Measurements from ENCODE around the gene PHETA2. TPM values are rescaled to one million over a fixed set of nuclear protein-coding genes. Genes with fewer than 3 reads are reported as not detected.

Gene PHETA2
- total RNA-seq, 2 donors from 2014 or later = 8.5 to 11.2 TPM

DNA sequence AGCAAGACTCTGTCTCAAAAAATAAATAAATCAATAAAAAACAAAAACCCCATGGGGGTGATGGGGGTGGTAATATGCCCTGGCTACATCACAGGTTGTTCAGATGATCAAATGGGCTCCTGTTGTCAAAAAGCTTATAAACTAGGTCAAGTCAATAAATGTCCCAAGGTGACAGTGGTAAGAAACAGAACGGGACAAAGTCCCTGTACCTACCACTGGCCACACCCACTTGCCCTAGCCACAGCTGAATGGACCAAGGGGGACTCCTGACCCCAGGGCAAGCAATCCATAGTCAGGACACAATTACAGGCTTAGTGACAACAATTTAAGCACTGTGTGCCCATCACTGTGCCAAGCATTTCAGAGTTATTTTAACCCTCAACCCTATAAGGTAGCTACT lies 9.4 kb upstream of the PHETA2 start:
- H3K36me3 ChIP-seq = peaks cover 0 to 11% of the 10 kb centered on the region in 2 donors
- WGBS = 87% methylated on average over 1 of the region's 1 CpG
- no peak overlapping the region for H3K4me3 ChIP-seq
- no peaks in the 10 kb centered on the region for H3K27me3 ChIP-seq (replicated peaks; ENCODE audit: insufficient read depth)
- DNase-seq (ENCODE audit: low spot score) = no peak
- no peaks in the 10 kb centered on the region for H3K4me1 ChIP-seq (replicated peaks)
- H3K27ac ChIP-seq = no peak overlapping the region
- TF ChIP-seq, protein P1, sequence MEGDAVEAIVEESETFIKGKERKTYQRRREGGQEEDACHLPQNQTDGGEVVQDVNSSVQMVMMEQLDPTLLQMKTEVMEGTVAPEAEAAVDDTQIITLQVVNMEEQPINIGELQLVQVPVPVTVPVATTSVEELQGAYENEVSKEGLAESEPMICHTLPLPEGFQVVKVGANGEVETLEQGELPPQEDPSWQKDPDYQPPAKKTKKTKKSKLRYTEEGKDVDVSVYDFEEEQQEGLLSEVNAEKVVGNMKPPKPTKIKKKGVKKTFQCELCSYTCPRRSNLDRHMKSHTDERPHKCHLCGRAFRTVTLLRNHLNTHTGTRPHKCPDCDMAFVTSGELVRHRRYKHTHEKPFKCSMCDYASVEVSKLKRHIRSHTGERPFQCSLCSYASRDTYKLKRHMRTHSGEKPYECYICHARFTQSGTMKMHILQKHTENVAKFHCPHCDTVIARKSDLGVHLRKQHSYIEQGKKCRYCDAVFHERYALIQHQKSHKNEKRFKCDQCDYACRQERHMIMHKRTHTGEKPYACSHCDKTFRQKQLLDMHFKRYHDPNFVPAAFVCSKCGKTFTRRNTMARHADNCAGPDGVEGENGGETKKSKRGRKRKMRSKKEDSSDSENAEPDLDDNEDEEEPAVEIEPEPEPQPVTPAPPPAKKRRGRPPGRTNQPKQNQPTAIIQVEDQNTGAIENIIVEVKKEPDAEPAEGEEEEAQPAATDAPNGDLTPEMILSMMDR (IDR thresholded peaks at IDR 0.05) = no peak
- TF ChIP-seq POLR2A (IDR thresholded peaks at IDR 0.05) (no peak), POLR2AphosphoS5 (IDR thresholded peaks at IDR 0.05) (no peak)
- H3K9me3 ChIP-seq = no peaks in the 10 kb centered on the region
- intact Hi-C loops (cut with DNase I) = no loop called here

DNA sequence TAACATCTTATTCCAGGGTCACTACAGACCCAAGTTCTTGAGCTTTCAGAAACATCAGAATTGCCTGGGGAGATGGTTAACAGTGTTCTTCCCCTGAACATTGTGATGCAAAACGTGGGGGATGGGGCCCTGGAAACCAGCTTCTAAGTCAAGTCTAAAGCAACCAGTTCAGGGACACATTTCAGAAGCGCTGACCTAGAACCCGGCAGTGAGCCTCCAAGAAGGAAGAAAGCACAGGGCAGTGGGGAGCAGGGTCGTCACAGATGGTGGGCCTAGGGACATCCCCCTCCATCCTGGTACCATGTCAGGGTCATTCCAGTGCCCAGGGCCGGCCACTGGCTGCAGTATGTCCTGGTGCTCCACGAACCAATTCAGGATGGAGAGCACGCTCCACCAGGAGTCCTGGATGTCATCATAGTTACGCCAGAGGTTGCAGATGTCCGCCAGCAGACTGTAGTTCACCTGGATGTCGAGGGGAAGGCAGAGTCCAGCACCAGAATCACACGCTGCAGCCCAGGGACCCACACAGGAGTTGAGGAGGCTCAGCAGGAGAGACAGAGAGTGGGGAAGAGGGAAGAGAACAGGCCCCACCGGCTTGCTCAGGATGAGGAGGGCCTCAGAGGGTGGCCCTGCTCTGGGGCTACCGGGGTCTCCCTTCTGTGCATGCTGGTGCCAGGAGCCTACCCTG lies 8.5 kb upstream of the PHETA2 start:
- peaks cover 0 to 2% of the 10 kb centered on the region in 2 donors for H3K36me3 ChIP-seq
- 89% methylated on average over 13 of the region's 13 CpGs for WGBS
- no peak for DNase-seq (ENCODE audit: low spot score)
- no peak overlapping the region for H3K27ac ChIP-seq
- intact Hi-C loops (cut with DNase I) = no loop called here
- no peaks in the 10 kb centered on the region for H3K27me3 ChIP-seq (replicated peaks; ENCODE audit: insufficient read depth)
- H3K4me1 ChIP-seq (replicated peaks) = no peaks in the 10 kb centered on the region
- no peak overlapping the region for H3K4me3 ChIP-seq
- H3K9me3 ChIP-seq = no peaks in the 10 kb centered on the region
- TF ChIP-seq, protein P1 (IDR thresholded peaks at IDR 0.05) = no peak
- no peak for TF ChIP-seq POLR2A (IDR thresholded peaks at IDR 0.05)
- TF ChIP-seq POLR2AphosphoS5 (IDR thresholded peaks at IDR 0.05) = no peak

DNA sequence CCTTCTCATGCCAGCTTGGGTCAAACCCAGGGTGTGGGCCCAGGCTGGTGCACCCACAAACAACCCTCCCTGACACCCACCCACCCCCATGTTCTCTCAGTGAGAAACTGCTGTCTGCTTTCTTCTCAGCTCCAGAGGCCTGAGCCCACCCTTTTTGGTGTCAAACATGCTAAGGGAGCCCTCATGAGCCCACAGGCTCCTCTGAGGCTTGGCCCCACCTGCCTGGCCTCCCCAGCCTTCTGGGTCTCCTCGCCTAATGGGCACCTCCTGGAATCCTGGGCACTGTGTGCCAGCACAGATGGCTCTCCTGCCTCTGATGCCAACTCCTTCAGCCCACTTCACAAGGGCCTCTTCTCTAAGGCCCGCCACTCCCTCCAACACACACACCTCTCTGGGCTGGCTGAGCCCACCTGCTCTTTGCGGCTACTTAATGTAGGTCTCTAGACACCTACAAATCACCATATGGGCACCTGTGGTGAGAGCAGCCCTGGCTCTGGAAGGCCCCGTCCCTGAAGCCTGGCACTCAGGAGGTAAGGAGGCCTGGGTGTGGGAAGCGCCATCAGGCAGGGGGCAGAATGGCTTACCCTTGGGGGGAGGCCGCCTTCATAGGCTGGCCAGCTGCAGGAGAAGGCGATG lies 7.8 kb upstream of the PHETA2 start:
- TF ChIP-seq POLR2A (IDR thresholded peaks at IDR 0.05) (no peak), POLR2AphosphoS5 (IDR thresholded peaks at IDR 0.05) (no peak)
- TF ChIP-seq, protein P1 (IDR thresholded peaks at IDR 0.05) = no peak
- Histone ChIP-seq H3K27ac (no peak overlapping the region), H3K4me1 (replicated peaks) (peaks cover 2% of the 10 kb centered on the region), H3K9me3 (no peaks in the 10 kb centered on the region), H3K36me3 (no peaks in the 10 kb centered on the region), H3K4me3 (no peak overlapping the region), H3K27me3 (replicated peaks; ENCODE audit: insufficient read depth) (no peaks in the 10 kb centered on the region)
- no peak for DNase-seq (ENCODE audit: low spot score)
- intact Hi-C loops (cut with DNase I) = no loop called here
- WGBS = 97% methylated on average over 7 of the region's 7 CpGs

DNA sequence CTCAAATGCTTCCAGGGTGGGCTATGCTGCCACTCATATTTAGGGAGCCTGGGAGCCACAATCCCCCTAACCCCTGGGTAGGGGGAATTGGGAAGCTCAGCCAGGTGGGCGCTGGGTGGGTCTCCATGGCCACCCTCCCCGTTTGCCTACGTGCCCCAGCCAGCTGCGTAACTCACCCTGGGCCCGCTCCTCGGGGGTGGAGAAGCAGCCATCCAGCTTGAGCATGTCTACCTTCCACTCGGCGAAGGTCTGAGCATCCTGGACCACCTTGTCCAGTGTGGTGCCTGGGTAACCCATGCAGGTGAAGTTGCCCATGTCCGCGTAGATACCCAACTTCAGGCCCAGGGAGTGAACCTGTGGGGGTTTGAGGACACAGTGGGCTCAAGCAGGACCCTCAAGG lies 7.1 kb upstream of the PHETA2 start:
- no peaks in the 10 kb centered on the region for H3K36me3 ChIP-seq
- intact Hi-C loops (cut with DNase I) = no loop called here

More for the DNA sequence above, 7.1 kb upstream of the PHETA2 start:
- 96% methylated on average over 10 of the region's 10 CpGs for WGBS
- no peaks in the 10 kb centered on the region for H3K27me3 ChIP-seq (replicated peaks; ENCODE audit: insufficient read depth)
- H3K27ac ChIP-seq = no peak overlapping the region
- no peaks in the 10 kb centered on the region for H3K9me3 ChIP-seq
- peaks cover 9% of the 10 kb centered on the region for H3K4me1 ChIP-seq (replicated peaks)
- TF ChIP-seq, protein P1 (IDR thresholded peaks at IDR 0.05) = no peak
- TF ChIP-seq POLR2AphosphoS5 (IDR thresholded peaks at IDR 0.05) = no peak
- no peak for TF ChIP-seq POLR2A (IDR thresholded peaks at IDR 0.05)
- H3K4me3 ChIP-seq = no peak overlapping the region
- no peak for DNase-seq (ENCODE audit: low spot score)
